ENCODE results near the gene LHPP. TPM values are rescaled to one million over a fixed set of nuclear protein-coding genes. Genes with fewer than 3 reads are reported as not detected.

Gene LHPP
- total RNA-seq, 1 donor from 2014 or later = 12.1 TPM

- no peak for TF ChIP-seq CTCF (conservative IDR thresholded peaks at IDR 0.05; ENCODE audit: low read depth, low read length)
- no peak for DNase-seq (ENCODE audit: low read depth)
- H3K4me3 ChIP-seq (ENCODE audit: low read depth, low read length) = no peak overlapping the region
Observed at GRCh38 chr10:124572751-124573150, 111.1 kb downstream of the LHPP start.

DNA sequence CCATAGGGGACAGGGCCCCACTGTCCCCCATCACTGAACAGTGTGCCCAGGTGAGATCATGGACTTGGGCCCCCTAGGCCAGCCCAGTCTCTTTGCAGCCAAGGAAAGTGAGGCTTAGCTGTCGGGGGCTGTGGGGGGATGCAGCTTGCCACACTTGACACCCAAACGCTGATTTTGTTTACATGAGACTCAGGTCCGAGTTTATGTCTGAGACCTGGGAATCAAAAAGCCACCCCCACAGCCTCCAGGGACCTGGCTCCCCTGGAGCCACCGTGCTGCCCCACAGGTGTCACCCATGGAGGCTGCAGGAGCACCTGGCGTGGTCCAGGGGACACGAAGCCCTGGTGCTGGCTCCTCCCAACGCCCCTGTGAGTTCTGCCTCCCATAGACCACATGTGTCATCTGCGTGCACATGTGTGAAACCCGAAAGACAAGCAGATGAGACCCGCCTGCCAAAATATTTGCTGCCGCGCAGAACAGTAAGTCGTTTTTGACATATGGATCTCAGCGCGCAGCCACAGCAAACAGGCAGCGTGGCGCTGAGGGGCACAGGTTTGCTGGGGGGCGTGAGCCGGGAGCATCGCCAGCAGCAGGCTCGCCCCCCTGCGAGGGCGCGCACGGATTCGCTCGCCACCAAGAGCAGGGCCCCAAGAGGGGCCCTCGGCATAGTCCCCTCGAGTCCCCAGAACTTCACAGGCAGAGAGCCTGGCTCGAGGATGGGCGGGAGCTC, 112.3 kb downstream of the LHPP start:
- no peak for TF ChIP-seq CTCF (conservative IDR thresholded peaks at IDR 0.05; ENCODE audit: low read depth, low read length)
- no peak for DNase-seq (ENCODE audit: low read depth)
- H3K4me3 ChIP-seq (ENCODE audit: low read depth, low read length) = no peak overlapping the region

- DNase-seq (ENCODE audit: low read depth) = no peak
- TF ChIP-seq CTCF (conservative IDR thresholded peaks at IDR 0.05; ENCODE audit: low read depth, low read length) = no peak
- H3K4me3 ChIP-seq (ENCODE audit: low read depth, low read length) = no peak overlapping the region
Observed at GRCh38 chr10:124574456-124575070, 112.9 kb downstream of the LHPP start.

DNA sequence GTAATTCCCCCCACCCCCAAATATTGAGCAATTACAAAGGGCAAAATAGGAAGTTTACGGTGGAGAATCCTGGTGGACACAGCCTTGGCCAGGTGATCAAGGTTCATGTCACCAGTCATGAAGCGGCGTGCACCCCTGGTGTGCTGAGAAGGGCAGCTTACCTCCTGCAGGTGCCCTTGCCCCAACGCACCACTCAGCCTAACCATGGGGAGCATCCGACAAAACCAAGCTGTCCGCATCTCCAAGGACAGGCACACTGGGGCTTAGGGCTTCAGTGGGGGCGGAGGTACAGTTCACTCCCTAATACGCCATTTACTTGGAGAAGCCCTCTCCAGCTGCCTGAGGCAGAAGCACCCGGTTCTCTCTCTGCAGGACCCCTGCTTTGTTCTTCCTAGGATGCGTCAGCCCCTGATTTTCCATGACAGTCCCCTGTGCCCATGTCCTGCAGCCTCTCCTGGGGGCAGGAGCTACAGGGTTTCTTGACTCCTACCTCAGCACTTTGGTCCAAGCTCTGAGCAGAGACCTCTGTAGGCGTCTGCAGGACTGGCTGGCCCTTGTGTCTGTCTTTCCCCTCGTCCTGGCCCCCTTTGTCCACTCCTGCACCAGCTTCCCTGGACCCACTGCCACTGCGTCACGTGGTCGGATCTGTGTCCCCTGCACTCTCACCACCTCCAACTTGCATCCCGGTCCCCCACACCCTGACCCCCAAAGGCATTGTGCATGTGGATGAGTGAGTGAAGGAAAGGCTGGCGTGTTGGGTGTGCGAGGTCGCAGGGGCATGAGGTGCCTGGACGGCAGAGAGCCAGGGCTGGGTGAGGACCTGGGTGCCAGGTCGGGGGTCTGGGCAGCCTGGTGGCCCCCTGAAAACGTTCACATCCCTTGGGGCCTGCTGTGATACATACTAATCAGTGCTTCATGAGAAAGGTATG, 113.7 kb downstream of the LHPP start:
- no peak for TF ChIP-seq CTCF (conservative IDR thresholded peaks at IDR 0.05; ENCODE audit: low read depth, low read length)
- no peak overlapping the region for H3K4me3 ChIP-seq (ENCODE audit: low read depth, low read length)
- no peak for DNase-seq (ENCODE audit: low read depth)

DNA sequence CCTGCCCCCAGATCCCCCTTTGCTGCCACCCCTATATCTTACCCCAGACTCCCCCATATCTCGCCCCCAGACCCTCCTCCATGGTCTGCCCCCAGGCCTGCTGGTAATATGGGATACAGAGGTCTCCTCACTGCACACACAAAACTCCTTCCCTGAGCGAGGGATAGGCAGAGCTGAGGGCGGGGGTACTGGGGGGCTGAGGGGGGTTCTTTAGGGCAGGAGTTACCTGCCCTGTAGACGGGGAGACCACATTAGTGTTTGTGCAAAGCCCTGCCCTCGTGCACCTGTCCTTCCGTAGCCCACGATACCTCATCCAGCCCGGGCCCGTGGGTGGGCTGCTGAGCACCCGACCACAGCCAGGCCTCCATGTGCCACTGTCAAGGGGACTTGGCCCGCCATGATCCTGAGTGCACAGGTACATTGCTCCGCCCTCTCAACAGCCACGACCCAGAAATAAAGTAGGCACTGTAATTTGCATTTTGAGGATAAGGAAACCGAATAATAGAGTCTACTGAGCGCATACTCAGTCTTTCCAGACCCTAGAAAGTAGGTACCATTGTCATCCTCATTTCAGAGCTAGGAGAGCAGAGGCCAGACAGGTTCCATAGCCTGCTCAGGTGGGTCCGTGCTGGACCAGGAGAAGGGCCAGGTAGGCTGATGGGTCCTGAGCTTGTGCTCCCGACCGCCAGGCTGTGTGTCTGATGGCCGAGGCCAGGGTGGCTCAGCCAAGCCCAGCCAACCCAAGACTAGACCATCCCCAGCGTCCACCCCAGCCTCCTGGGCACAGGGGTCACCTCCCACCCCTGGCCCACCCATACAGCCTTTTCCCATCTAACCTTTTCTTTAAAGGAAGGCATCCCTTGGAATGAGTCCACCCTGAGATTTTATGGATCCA, 115.2 kb downstream of the LHPP start:
- TF ChIP-seq CTCF (conservative IDR thresholded peaks at IDR 0.05; ENCODE audit: low read depth, low read length) = no peak
- no peak for DNase-seq (ENCODE audit: low read depth)
- no peak overlapping the region for H3K4me3 ChIP-seq (ENCODE audit: low read depth, low read length)

DNA sequence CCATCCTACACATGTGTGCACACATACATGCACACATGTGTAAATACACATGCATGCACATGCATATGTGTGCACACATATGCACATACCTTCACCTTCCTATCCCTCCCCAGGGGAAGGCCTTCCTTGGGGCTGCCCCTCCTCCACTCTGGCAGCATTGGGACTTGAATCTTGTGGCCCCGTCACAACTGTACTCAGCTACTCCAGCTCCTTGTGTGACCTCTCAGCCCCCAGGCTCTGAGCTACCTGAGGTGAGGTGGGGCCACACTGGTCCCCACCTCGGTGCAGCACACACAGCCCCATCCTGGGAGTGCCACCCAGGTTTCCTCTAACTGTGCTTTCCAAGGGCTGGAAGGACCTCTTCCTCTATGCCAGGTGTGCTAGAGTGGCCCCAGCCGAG, 116.0 kb downstream of the LHPP start:
- no peak for TF ChIP-seq CTCF (conservative IDR thresholded peaks at IDR 0.05; ENCODE audit: low read depth, low read length)
- no peak overlapping the region for H3K4me3 ChIP-seq (ENCODE audit: low read depth, low read length)
- no peak for DNase-seq (ENCODE audit: low read depth)
